HG02970 (cell line): ENCODE results near the gene DAPK2.
"Not testable (repeated sequence)": the region's sequence is repeated elsewhere in the genome, so short reads cannot be mapped to it uniquely, and the experiment has no call there.

Source experiments
- ATAC-seq: cut with Tn5 transposase; IDR thresholded peaks from one replicate; pipeline ENCODE4 v1.9.1; 2021; ENCODE audit warnings: mild to moderate bottlenecking, moderate library complexity, moderate number of reproducible peaks; ENCODE audit not compliant: unreplicated experiment, low FRiP score

DAPK2 gene

GRCh38 chr15:63979262-63979793 is 67.0 kb downstream of the DAPK2 start:
- no peak for ATAC-seq

GRCh38 chr15:63978511-63979261 is 67.6 kb downstream of the DAPK2 start:
- ATAC-seq, result no peak

- no peak for ATAC-seq
Observed at GRCh38 chr15:63977119-63977518, 69.2 kb downstream of the DAPK2 start.

- no peak for ATAC-seq
Observed at GRCh38 chr15:63974021-63974420, 72.3 kb downstream of the DAPK2 start.

DNA sequence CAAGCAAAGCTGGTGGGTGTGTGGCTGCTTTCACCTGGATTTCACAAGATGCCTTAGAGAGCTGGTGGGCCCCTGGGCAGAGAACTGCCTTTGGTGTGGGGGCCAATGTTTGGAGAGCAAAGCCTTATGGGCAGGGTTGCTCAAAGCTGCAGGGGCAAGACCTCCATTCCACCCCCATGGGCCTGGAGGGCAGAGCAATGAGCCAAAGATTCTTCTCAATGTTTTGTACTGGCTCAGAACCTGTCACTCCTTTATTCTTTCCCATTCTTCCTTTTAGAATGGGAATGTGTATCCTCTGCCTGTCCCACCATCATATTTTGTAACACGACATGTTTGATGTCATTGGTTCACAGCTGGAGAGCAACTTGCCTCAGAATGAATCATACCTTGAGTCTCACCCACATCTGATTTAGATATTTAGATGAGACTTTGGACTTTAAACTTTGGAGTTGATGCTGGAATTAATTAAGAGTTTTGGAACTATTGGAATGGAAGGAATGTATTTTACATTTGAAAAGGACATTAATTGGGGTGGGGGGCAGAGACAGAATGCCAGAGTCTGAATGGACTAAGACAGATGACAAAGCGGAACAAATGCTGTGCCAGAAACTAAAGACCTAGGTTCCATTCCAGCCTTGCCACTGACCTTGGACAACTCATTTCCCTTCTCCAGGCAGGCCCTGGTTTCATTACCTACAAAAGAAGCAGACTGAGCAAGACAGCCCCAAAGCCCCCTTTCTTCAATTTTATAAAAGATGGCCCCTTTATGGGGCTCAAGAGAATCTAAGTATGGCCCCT is 72.9 kb downstream of the DAPK2 start:
- ATAC-seq, result no peak

- ATAC-seq, result no peak
Observed at GRCh38 chr15:63972801-63973200, 73.5 kb downstream of the DAPK2 start.

DNA sequence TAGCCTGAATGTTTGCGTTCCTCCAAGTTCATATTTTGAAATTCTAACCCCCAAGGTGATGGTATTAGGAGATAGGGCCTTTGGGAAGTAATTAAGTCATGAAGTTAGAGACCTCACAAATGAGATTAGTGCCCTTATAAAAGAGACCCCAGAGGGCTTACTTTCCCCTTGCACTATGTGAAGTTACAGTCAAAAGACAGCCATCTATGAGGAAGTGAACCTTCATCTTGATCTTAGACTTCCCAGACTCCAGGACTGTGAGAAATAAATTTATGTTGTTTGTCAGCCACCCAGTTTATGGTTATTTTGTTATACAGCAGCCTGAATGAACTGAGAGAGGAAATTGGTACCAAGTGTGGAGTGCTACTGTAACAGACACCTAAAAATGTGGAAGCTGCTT is 74.4 kb downstream of the DAPK2 start:
- ATAC-seq, result no peak

- ATAC-seq, result peak; percentile 29
Observed at GRCh38 chr15:63971427-63971805, 74.9 kb downstream of the DAPK2 start.

DNA sequence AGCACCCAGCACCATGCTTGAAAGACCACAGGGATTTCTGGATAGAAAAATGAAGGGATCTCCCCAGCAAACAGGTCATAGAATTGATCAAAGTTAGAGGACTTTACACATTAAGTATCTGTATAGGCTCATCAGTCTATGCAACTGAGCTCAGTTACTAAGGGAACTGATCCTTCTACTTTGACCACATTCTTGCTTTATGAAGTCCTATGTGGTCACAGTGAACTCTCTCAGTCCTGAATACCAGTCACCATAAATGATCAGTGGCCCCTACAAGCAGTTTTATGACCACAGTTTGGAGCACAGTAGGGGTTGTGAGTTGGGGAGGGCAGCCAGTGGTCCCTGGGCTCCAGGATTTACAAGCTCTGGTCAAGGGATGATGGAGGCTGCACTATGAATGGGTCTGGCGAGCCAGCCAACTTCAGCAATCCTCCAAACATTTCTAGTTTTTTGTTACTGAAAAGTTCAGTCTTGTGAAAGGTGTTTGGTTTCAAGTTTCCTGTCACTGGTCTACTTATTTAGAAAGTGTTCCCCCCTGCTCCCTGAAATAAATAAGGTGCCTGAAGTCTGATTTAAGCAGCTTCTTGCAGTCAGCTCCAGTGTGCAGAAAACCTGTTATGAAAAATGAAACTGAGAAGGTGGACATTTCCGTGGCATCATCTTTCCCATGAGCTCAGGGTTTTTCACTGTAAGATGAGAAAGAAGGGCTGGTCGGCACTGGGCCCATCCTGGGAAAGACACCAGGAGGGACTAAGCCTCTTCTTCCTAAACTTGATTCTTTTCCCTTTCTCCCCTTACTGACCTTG is 75.5 kb downstream of the DAPK2 start:
- peak; percentile 72 for ATAC-seq

- ATAC-seq, result no peak
Observed at GRCh38 chr15:63969652-63970421, 76.4 kb downstream of the DAPK2 start.

DNA sequence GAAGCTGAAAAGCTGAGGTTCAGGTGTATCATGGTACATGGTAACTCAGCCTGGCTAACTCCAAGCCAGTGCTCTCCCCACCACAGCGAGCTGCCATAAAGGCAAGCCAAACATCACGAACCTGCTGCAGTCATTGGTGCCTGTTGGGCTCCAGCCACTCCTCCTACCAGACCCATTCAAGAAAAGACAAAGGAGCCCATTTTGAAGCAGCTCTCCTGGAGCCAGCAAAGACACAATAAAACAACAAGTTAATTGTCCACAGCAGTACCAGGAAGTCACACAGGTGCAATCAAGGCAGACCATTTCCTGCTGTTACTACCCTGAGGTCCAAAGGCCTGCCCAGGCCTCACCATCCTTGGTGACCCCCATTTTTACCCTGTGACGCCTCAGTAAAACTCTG is 77.6 kb downstream of the DAPK2 start:
- ATAC-seq, result no peak

GRCh38 chr15:63968122-63968524 is 78.2 kb downstream of the DAPK2 start:
- ATAC-seq, result no peak

DNA sequence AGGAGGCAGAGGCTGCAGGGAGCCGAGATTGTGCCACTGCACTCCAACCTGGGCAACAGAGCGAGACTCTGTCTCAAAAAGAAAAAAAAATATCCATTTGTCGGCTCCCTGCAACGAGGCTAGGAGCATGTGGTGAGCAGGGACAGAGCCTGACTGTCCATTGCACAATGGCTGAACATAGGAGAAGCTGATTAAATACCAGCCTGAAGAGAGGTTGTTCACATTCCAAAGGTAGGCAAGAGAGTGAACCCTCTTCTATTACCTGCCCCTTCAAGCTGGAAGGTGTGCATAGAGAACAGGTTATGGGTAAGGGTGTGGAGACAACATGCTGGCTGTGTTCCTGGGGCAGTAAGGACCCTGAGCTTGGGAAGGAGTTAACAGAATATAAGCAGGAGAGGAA is 78.7 kb downstream of the DAPK2 start:
- ATAC-seq, result no peak

- not testable (repeated sequence) for ATAC-seq
Observed at GRCh38 chr15:63962947-63963721, 83.2 kb downstream of the DAPK2 start.

GRCh38 chr15:63953524-63953923 is 92.8 kb downstream of the DAPK2 start:
- ATAC-seq, result no peak

GRCh38 chr15:63950911-63951481 is 95.3 kb downstream of the DAPK2 start:
- ATAC-seq, result no peak

DNA sequence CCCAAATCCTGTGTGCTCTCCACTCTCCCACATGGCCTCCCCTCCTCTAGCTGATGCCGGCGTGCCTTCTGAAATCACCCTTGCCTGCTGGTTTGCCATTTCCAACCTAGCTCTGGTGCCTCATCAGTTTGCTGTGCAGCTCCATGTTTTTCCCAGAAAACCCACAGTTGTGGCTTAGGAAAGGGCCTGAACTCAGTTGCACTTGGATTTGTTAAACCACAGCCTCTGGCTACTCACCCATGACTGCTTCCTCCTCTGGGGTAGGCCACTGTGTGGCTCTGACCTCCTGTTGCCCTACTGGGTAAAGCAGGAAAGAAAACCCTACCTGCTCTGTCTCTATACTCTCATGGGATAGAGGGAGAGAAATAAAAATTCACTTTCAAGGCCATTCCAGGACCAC is 97.3 kb downstream of the DAPK2 start:
- ATAC-seq, result no peak

DNA sequence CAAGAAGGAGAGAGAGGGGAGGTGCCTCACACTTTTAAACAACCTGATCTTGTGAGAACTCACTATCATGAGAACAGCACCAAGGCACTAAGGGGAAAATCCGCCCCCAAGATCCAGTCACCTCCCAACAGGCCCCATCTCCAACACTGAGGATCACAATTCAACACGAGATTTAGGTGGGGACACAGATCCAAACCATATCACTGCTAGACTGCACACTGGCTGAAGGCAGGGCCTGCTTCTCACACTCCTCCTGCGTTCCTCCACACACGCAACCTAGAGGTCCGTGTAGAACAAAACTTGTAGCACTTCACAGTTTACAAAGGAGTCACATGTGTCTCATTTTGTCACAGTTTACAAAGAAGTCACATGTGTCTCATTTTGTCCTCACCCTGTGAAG is 97.8 kb downstream of the DAPK2 start:
- ATAC-seq, result no peak

GRCh38 chr15:63947228-63947627 is 99.1 kb downstream of the DAPK2 start:
- no peak for ATAC-seq
